Keratinocyte (primary cell): ENCODE data around the gene SLC23A1.

ENCODE experiments used
- EZH2 ChIP-seq: IDR thresholded peaks from one replicate; pipeline ENCODE4 v1.6.1; 2012; ENCODE audit warnings: inconsistent platforms, mild to moderate bottlenecking, low read length, moderate library complexity
- TF ChIP-seq, protein P1 (sequence below), 3 experiments: IDR thresholded peaks in 1 of 3; conservative IDR thresholded peaks in 1 of 3; optimal IDR thresholded peaks in 1 of 3; 2 replicates in 2 of 3; 3 replicates in 1 of 3; pipeline versions ENCODE3 to v1.5.1; 2011; ENCODE audit warnings: low read length in 3 of 3, mild to moderate bottlenecking in 3 of 3, moderate library complexity in 2 of 3, control low read depth in 1 of 3, inconsistent platforms in 1 of 3; ENCODE audit not compliant: insufficient read depth in 2 of 3; ENCODE audit errors: extremely low read depth in 1 of 3

DNA sequence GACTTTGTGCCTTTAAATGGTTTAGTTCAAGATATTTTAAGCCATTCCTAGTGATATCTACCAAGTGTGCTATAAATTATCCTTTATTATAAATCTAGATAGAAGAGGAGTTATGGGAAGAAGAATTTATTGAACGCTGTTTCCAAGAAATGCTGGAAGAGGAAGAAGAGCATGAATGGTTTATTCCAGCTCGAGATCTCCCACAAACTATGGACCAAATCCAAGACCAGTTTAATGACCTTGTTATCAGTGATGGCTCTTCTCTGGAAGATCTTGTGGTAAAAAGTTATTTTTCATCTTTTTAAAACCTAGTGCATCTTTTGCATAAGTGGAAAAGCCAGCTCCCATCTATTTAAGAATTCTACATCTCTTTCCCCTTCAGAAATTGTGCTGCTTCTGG, 18.6 kb downstream of the SLC23A1 start:
- TF ChIP-seq, protein P1, sequence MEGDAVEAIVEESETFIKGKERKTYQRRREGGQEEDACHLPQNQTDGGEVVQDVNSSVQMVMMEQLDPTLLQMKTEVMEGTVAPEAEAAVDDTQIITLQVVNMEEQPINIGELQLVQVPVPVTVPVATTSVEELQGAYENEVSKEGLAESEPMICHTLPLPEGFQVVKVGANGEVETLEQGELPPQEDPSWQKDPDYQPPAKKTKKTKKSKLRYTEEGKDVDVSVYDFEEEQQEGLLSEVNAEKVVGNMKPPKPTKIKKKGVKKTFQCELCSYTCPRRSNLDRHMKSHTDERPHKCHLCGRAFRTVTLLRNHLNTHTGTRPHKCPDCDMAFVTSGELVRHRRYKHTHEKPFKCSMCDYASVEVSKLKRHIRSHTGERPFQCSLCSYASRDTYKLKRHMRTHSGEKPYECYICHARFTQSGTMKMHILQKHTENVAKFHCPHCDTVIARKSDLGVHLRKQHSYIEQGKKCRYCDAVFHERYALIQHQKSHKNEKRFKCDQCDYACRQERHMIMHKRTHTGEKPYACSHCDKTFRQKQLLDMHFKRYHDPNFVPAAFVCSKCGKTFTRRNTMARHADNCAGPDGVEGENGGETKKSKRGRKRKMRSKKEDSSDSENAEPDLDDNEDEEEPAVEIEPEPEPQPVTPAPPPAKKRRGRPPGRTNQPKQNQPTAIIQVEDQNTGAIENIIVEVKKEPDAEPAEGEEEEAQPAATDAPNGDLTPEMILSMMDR (optimal IDR thresholded peaks at IDR 0.05 in 1 of 3, IDR thresholded peaks at IDR 0.05 in 1 of 3, conservative IDR thresholded peaks at IDR 0.05 in 1 of 3; ENCODE audit: extremely low read depth in 1 of 3, insufficient read depth in 2 of 3, low read length in 3 of 3): no peak
- no peak for TF ChIP-seq EZH2
